SH-SY5Y (cell line): Measurements from ENCODE around the gene TAC4.

Source experiments
- GATA2 ChIP-seq: IDR thresholded peaks from 2 replicates; pipeline ENCODE4 v1.6.1; 2011; ENCODE audit warnings: mild to moderate bottlenecking, low read depth, low read length
- GATA3 ChIP-seq: IDR thresholded peaks from 2 replicates; pipeline ENCODE4 v1.6.1; 2011; ENCODE audit warnings: low read depth, mild to moderate bottlenecking, low read length, moderate library complexity

GRCh38 chr17:49859991-49860953, 12.4 kb upstream of the TAC4 start:
- TF ChIP-seq GATA3 (no peak), GATA2 (no peak)
